Gastrocnemius medialis (tissue), 4 donors: ENCODE measurements around the gene GRID2. TPM values are rescaled to one million over a fixed set of nuclear protein-coding genes. Genes with fewer than 3 reads are reported as not detected.

Source experiments
- ATAC-seq, 2 donors: fragments of 150-250 bp; one replicate each; pipeline ENCODE4 v1.9.1; 2016
- DNase-seq, 2 donors: peaks; one replicate each; pipeline ENCODE4 v3.0.0-alpha.2; 2019
- H3K27ac ChIP-seq, 4 donors: fragments of 200-600 bp; sonication (generic); 1 replicate in 1 of 4; 2 replicates in 3 of 4; pipeline ENCODE4 v1.5.1; 2016 to 2018; ENCODE audit warnings: mild to moderate bottlenecking in 2 of 4, moderate library complexity in 1 of 4
- H3K27me3 ChIP-seq, 3 donors: fragments of 200-600 bp; sonication (generic) in 2 of 3; 1 replicate in 1 of 3; 2 replicates in 2 of 3; pipeline versions ENCODE4 v1.5.1 to v1.6.0; 2016 to 2019; ENCODE audit warnings: mild to moderate bottlenecking in 1 of 3, moderate library complexity in 1 of 3
- H3K36me3 ChIP-seq, 2 donors: fragments of 200-600 bp; sonication (generic) in 1 of 2; one replicate each; pipeline ENCODE4 v1.5.1; 2017 to 2018
- H3K4me1 ChIP-seq, 2 donors: fragments of 200-600 bp; sonication (generic) in 1 of 2; one replicate each; pipeline ENCODE4 v1.5.1; 2016 to 2017; ENCODE audit warnings: mild to moderate bottlenecking in 2 of 2
- H3K4me3 ChIP-seq, 4 donors: fragments of 200-600 bp; sonication (generic) in 3 of 4; 1 replicate in 1 of 4; 2 replicates in 3 of 4; pipeline ENCODE4 v1.5.1; 2016 to 2019; ENCODE audit warnings: mild to moderate bottlenecking in 2 of 4
- H3K9me3 ChIP-seq, 3 donors: fragments of 200-600 bp; sonication (generic) in 2 of 3; 1 replicate in 1 of 3; 2 replicates in 2 of 3; pipeline ENCODE4 v1.5.1; 2016 to 2019
- CTCF ChIP-seq, 5 experiments: fragments of 450-650 bp in 3 of 5; fragments of 200-600 bp in 2 of 5; sonication (generic) in 2 of 5; IDR thresholded peaks in 4 of 5; conservative IDR thresholded peaks in 1 of 5; 1 replicate in 4 of 5; 2 replicates in 1 of 5; pipeline ENCODE4 v1.5.1; 2016 to 2019; ENCODE audit warnings: antibody characterized with exemption in 5 of 5, mild to moderate bottlenecking in 3 of 5, moderate library complexity in 3 of 5
- POLR2A ChIP-seq, 2 donors: fragments of 450-650 bp; IDR thresholded peaks; one replicate each; pipeline ENCODE4 v1.6.1; 2017; ENCODE audit warnings: antibody characterized with exemption in 2 of 2, mild to moderate bottlenecking in 2 of 2, moderate library complexity in 2 of 2
- in situ Hi-C, 4 donors: fragments of 200-750 bp; cut with MboI; loops; one replicate each; pipeline versions ENCODE4 v1.15.0 to v1.8.0; 2017; ENCODE audit warnings: low sequenced_read_pairs in 4 of 4
- intact Hi-C: fragments of 100-400 bp; cut with DNase I; formaldehyde crosslinking; loops from one replicate; pipeline ENCODE4 v1.15.1; 2023; ENCODE audit warnings: low total_unique reads
- total RNA-seq, 4 donors: library from RNA; depleted of rRNA; stranded (reverse); fragments of >200 nt; gene quantifications; one replicate each; pipeline versions ENCODE4 v1.1.0 to v1.2.3, GENCODE V29; 2016

Gene GRID2
- total RNA-seq, 4 donors from 2014 or later = not detected

DNA sequence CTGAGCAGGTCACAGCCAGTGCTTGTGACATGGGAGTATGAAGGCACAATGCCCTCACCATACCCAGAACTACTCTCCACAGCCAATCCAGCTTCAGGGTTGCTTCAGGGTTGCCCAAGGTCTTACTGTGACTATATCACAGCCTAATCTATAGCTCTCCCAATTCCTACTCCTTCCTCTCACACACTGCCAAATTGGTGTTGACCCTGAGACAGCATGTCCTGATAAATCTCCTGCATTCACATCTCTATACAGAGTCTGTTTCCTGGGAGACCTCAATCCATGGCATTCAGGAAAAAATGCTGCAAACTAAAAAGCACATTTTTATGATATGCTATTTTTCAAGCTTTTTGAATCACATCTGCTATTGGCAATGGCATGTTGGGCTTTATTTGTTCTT is 456.7 kb downstream of the GRID2 start:
- no peaks in the 10 kb centered on the region for H3K36me3 ChIP-seq
- TF ChIP-seq POLR2A (IDR thresholded peaks at IDR 0.05) = no peak
- TF ChIP-seq CTCF (IDR thresholded peaks at IDR 0.05 in 4 of 5, conservative IDR thresholded peaks at IDR 0.05 in 1 of 5) = no peak
- H3K9me3 ChIP-seq = no peaks in the 10 kb centered on the region
- ATAC-seq (no peak), DNase-seq (no peak)
- in situ Hi-C loops (no loop called here), intact Hi-C loops (no loop called here)
- no peak overlapping the region for H3K4me3 ChIP-seq
- H3K27me3 ChIP-seq = no peaks in the 10 kb centered on the region
- H3K4me1 ChIP-seq = no peaks in the 10 kb centered on the region
- no peak overlapping the region for H3K27ac ChIP-seq

- no peak overlapping the region for H3K27ac ChIP-seq
- TF ChIP-seq CTCF (IDR thresholded peaks at IDR 0.05 in 4 of 5, conservative IDR thresholded peaks at IDR 0.05 in 1 of 5) = no peak
- no peak for TF ChIP-seq POLR2A (IDR thresholded peaks at IDR 0.05)
- DNase-seq (no peak), ATAC-seq (no peak)
- no peaks in the 10 kb centered on the region for H3K4me1 ChIP-seq
- no peaks in the 10 kb centered on the region for H3K36me3 ChIP-seq
- in situ Hi-C loops = loop anchor here in 1 of 4 donors (10.0 kb wide), 1 partner anchor 59 kb away; no protein-coding TSS in a partner anchor
- H3K4me3 ChIP-seq = no peak overlapping the region
- intact Hi-C loops = no loop called here
- H3K9me3 ChIP-seq = no peaks in the 10 kb centered on the region
- H3K27me3 ChIP-seq = no peaks in the 10 kb centered on the region
These were observed 472.3 kb downstream of the GRID2 start for GRCh38 chr4:92776080-92776479.

- in situ Hi-C loops = no loop called here
- ATAC-seq = no peak
- TF ChIP-seq CTCF (IDR thresholded peaks at IDR 0.05 in 4 of 5, conservative IDR thresholded peaks at IDR 0.05 in 1 of 5) (no peak), POLR2A (IDR thresholded peaks at IDR 0.05) (no peak)
- H3K27ac ChIP-seq = no peak overlapping the region
- H3K9me3 ChIP-seq = no peaks in the 10 kb centered on the region
- no peaks in the 10 kb centered on the region for H3K27me3 ChIP-seq
- no peak overlapping the region for H3K4me3 ChIP-seq
- no peaks in the 10 kb centered on the region for H3K36me3 ChIP-seq
- no peaks in the 10 kb centered on the region for H3K4me1 ChIP-seq
- intact Hi-C loops = no loop called here
- DNase-seq = no peak
These were observed 486.0 kb downstream of the GRID2 start for GRCh38 chr4:92789741-92790140.

DNA sequence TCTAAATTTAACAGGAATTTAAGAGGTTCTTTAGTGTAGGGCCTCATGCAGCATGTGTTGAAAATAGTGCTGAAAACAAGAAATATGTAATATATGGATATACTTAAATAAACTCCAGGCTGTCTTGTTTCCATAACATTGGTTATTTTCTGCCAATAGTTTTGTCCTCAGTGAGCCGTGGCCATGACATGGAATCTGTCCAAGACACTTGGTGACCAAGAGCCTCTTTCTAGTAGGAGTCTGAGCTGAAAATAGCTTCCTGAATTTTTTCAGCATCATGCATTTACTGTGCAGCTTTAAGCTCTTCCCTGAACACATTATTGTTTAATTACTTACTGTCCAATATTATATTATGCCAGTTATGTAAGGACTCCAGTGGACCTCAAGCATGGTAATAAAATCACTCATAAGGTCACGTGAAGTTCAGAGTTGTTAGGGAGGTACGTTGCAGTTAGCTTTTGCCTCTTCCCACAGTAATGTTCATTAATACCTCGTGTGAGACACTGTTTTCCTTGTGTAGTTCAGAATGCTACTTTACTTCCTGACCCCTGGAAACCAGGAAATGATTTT is 488.2 kb downstream of the GRID2 start:
- TF ChIP-seq CTCF (IDR thresholded peaks at IDR 0.05 in 4 of 5, conservative IDR thresholded peaks at IDR 0.05 in 1 of 5) (no peak), POLR2A (IDR thresholded peaks at IDR 0.05) (no peak)
- no peak for DNase-seq
- Histone ChIP-seq H3K27me3 (no peaks in the 10 kb centered on the region), H3K36me3 (no peaks in the 10 kb centered on the region), H3K27ac (no peak overlapping the region), H3K4me1 (no peaks in the 10 kb centered on the region), H3K4me3 (no peak overlapping the region), H3K9me3 (no peaks in the 10 kb centered on the region)
- in situ Hi-C loops (no loop called here), intact Hi-C loops (no loop called here)
- no peak for ATAC-seq

DNA sequence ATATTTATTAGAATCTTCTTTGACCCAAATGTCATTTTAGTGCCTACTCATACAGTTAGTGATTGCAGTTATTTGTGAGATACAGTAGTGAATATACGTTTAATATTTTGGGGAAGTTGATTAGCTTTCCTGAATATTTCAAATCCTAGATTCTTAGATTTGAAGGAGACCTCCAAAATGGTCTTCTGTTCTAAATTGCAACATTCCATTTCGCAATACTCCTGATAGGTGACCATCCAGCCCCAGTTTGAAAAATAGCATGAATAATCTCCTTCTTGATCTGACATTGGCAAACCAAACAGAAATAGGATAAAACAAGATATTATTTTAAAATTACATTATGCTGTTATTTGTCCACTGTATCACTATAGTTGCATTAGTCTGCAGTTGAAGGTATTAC is 505.6 kb downstream of the GRID2 start:
- Histone ChIP-seq H3K27me3 (no peaks in the 10 kb centered on the region), H3K9me3 (no peaks in the 10 kb centered on the region), H3K4me3 (no peak overlapping the region), H3K36me3 (no peaks in the 10 kb centered on the region), H3K27ac (no peak overlapping the region), H3K4me1 (no peaks in the 10 kb centered on the region)
- DNase-seq (no peak), ATAC-seq (no peak)
- in situ Hi-C loops = no loop called here
- intact Hi-C loops = no loop called here
- TF ChIP-seq POLR2A (IDR thresholded peaks at IDR 0.05) (no peak), CTCF (IDR thresholded peaks at IDR 0.05 in 4 of 5, conservative IDR thresholded peaks at IDR 0.05 in 1 of 5) (no peak)
